NB4 (cell line): ENCODE results near the gene SMYD3.

Source experiments
- CTCF ChIP-seq: IDR thresholded peaks from one replicate; pipeline ENCODE4 v1.5.1; 2012; ENCODE audit warnings: low read depth, low read length
- MAX ChIP-seq: IDR thresholded peaks from 2 replicates; pipeline ENCODE4 v1.6.1; 2011; ENCODE audit warnings: low read depth, low read length
- MYC ChIP-seq: IDR thresholded peaks from 2 replicates; pipeline ENCODE4 v1.6.1; 2011; ENCODE audit warnings: low read depth, low read length
- POLR2A ChIP-seq: IDR thresholded peaks from 2 replicates; pipeline ENCODE4 v1.6.1; 2011; ENCODE audit warnings: mild to moderate bottlenecking; ENCODE audit not compliant: insufficient read length; ENCODE audit errors: extremely low read depth

DNA sequence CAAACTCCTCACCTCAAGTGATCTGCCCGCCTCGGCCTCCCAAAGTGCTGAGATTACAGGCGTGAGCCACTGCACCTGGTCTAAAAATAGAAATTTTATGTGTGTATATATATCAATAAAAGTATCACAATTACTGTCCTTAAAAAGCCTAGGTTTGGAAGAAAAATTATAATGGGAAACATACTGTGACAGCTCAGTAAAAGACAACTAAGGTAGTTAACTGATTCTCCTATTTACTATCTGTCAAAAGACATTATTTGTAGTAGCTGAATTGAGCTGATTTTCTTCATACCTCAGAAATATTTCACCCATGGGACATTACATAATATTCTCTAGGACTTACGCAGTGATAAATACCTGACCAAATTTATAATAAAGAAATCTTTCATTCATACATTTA is 122.5 kb downstream of the SMYD3 start:
- TF ChIP-seq CTCF (no peak), MYC (no peak), POLR2A (no peak), MAX (no peak)
